ENCODE measurements around the gene MYH15. TPM values are rescaled to one million over a fixed set of nuclear protein-coding genes. Genes with fewer than 3 reads are reported as not detected.

The MYH15 gene
- total and polyA plus RNA-seq, 2 of the 8 experiments (the other 6 are each of a cell fraction or from before 2014, with no cell fraction given): under 0.01 TPM; not detected in 1

DNA sequence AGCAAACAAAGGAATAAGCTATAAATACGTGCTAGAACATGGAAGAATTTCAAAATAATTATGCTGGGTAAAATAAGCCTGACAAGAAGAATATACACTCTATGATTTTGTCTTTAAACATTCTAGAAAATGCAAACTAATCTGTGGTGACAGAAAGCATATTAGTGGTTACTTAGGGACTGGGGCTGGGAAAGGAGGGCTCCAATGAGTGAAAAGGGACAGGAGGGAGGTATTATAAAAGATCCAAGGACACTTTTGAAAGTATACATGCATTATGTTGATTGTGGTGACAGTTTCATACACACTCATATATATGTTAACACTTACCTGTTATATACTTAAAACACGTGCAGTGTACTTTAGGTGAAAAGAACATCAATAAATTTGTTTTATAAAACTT, 23.0 kb downstream of the MYH15 start (continued):
- TF ChIP-seq, protein P1, sequence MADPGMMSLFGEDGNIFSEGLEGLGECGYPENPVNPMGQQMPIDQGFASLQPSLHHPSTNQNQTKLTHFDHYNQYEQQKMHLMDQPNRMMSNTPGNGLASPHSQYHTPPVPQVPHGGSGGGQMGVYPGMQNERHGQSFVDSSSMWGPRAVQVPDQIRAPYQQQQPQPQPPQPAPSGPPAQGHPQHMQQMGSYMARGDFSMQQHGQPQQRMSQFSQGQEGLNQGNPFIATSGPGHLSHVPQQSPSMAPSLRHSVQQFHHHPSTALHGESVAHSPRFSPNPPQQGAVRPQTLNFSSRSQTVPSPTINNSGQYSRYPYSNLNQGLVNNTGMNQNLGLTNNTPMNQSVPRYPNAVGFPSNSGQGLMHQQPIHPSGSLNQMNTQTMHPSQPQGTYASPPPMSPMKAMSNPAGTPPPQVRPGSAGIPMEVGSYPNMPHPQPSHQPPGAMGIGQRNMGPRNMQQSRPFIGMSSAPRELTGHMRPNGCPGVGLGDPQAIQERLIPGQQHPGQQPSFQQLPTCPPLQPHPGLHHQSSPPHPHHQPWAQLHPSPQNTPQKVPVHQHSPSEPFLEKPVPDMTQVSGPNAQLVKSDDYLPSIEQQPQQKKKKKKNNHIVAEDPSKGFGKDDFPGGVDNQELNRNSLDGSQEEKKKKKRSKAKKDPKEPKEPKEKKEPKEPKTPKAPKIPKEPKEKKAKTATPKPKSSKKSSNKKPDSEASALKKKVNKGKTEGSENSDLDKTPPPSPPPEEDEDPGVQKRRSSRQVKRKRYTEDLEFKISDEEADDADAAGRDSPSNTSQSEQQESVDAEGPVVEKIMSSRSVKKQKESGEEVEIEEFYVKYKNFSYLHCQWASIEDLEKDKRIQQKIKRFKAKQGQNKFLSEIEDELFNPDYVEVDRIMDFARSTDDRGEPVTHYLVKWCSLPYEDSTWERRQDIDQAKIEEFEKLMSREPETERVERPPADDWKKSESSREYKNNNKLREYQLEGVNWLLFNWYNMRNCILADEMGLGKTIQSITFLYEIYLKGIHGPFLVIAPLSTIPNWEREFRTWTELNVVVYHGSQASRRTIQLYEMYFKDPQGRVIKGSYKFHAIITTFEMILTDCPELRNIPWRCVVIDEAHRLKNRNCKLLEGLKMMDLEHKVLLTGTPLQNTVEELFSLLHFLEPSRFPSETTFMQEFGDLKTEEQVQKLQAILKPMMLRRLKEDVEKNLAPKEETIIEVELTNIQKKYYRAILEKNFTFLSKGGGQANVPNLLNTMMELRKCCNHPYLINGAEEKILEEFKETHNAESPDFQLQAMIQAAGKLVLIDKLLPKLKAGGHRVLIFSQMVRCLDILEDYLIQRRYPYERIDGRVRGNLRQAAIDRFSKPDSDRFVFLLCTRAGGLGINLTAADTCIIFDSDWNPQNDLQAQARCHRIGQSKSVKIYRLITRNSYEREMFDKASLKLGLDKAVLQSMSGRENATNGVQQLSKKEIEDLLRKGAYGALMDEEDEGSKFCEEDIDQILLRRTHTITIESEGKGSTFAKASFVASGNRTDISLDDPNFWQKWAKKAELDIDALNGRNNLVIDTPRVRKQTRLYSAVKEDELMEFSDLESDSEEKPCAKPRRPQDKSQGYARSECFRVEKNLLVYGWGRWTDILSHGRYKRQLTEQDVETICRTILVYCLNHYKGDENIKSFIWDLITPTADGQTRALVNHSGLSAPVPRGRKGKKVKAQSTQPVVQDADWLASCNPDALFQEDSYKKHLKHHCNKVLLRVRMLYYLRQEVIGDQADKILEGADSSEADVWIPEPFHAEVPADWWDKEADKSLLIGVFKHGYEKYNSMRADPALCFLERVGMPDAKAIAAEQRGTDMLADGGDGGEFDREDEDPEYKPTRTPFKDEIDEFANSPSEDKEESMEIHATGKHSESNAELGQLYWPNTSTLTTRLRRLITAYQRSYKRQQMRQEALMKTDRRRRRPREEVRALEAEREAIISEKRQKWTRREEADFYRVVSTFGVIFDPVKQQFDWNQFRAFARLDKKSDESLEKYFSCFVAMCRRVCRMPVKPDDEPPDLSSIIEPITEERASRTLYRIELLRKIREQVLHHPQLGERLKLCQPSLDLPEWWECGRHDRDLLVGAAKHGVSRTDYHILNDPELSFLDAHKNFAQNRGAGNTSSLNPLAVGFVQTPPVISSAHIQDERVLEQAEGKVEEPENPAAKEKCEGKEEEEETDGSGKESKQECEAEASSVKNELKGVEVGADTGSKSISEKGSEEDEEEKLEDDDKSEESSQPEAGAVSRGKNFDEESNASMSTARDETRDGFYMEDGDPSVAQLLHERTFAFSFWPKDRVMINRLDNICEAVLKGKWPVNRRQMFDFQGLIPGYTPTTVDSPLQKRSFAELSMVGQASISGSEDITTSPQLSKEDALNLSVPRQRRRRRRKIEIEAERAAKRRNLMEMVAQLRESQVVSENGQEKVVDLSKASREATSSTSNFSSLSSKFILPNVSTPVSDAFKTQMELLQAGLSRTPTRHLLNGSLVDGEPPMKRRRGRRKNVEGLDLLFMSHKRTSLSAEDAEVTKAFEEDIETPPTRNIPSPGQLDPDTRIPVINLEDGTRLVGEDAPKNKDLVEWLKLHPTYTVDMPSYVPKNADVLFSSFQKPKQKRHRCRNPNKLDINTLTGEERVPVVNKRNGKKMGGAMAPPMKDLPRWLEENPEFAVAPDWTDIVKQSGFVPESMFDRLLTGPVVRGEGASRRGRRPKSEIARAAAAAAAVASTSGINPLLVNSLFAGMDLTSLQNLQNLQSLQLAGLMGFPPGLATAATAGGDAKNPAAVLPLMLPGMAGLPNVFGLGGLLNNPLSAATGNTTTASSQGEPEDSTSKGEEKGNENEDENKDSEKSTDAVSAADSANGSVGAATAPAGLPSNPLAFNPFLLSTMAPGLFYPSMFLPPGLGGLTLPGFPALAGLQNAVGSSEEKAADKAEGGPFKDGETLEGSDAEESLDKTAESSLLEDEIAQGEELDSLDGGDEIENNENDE (IDR thresholded peaks at IDR 0.05; ENCODE audit: insufficient replicate concordance, low read length): no peak
- TF ChIP-seq, protein P2, sequence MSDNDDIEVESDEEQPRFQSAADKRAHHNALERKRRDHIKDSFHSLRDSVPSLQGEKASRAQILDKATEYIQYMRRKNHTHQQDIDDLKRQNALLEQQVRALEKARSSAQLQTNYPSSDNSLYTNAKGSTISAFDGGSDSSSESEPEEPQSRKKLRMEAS (IDR thresholded peaks at IDR 0.05): no peak
- TF ChIP-seq GABPA (IDR thresholded peaks at IDR 0.05; ENCODE audit: borderline replicate concordance, insufficient read depth, low read length) (no peak), BACH1 (IDR thresholded peaks at IDR 0.05; ENCODE audit: low read length) (no peak), PHF8 (conservative IDR thresholded peaks at IDR 0.05; ENCODE audit: low read depth, low read length) (no peak), GTF2F1 (IDR thresholded peaks at IDR 0.05; ENCODE audit: borderline replicate concordance, low read depth, low read length) (no peak)
